Small intestine (tissue), 7 donors: ENCODE measurements around the gene AP1B1. TPM values are rescaled to one million over a fixed set of nuclear protein-coding genes. Genes with fewer than 3 reads are reported as not detected.

Experiments
- DNase-seq, 2 donors: peaks; one replicate each; pipeline versions ENCODE4 v3.0.0 to v3.0.0-alpha.2; 2013
- FAIRE-seq: peaks from 2 replicates; lab custom pipeline; 2012; peaks lifted over from hg19 to GRCh38; lab: Jason Lieb, UNC
- H3K27ac ChIP-seq, 3 donors: one replicate each; pipeline ENCODE4 v1.5.1; 2013; ENCODE audit warnings: low read length in 2 of 3, mild to moderate bottlenecking in 2 of 3, control low read depth in 1 of 3, inconsistent platforms in 1 of 3, low read depth in 1 of 3, moderate library complexity in 1 of 3
- H3K27me3 ChIP-seq, 3 donors: one replicate each; pipeline ENCODE4 v1.6.1; 2013; ENCODE audit warnings: low read length in 3 of 3, inconsistent platforms in 1 of 3; ENCODE audit not compliant: control insufficient read depth in 3 of 3, insufficient read depth in 3 of 3
- H3K36me3 ChIP-seq, 3 donors: one replicate each; pipeline ENCODE4 v1.6.1; 2013; ENCODE audit warnings: low read length in 3 of 3, inconsistent platforms in 1 of 3, low read depth in 1 of 3, mild to moderate bottlenecking in 1 of 3, moderate library complexity in 1 of 3; ENCODE audit not compliant: control insufficient read depth in 3 of 3, insufficient read depth in 2 of 3
- H3K4me1 ChIP-seq, 3 donors: one replicate each; pipeline ENCODE4 v1.6.1; 2013; ENCODE audit warnings: low read length in 2 of 3, inconsistent platforms in 1 of 3, low read depth in 1 of 3, mild to moderate bottlenecking in 1 of 3, moderate library complexity in 1 of 3; ENCODE audit not compliant: control insufficient read depth in 3 of 3, insufficient read depth in 2 of 3
- H3K4me3 ChIP-seq, 3 donors: one replicate each; pipeline ENCODE4 v1.5.1; 2013; ENCODE audit warnings: low read length in 3 of 3, control low read depth in 1 of 3, inconsistent platforms in 1 of 3, low read depth in 1 of 3, mild to moderate bottlenecking in 1 of 3, moderate library complexity in 1 of 3
- H3K9me3 ChIP-seq, 2 donors: one replicate each; pipeline ENCODE4 v1.6.1; 2013; ENCODE audit warnings: low read depth in 1 of 2, low read length in 1 of 2; ENCODE audit not compliant: control insufficient read depth in 2 of 2, insufficient read depth in 1 of 2
- WGBS, 3 donors: extraction: QIAGEN DNeasy Blood & Tissue Kit; methylation state at CpG; one replicate each; pipeline ENCODE4 v1.1.7; 2013; 5-methylcytosine and 5-hydroxymethylcytosine counted together
- polyA plus RNA-seq, 4 donors: library from polyadenylated mRNA; stranded (reverse) in 3 of 4; unstranded in 1 of 4; fragments of 200-250 nt in 3 of 4; fragments of 120-200 nt in 1 of 4; gene quantifications; one replicate each; pipeline versions ENCODE4 v1.2.1 to v1.2.3, GENCODE V29; 2013
- donor health status: healthy with polysubstance abuse.
- donor health status: control.
- donor health status: control.
- donor health status: Bipolar disorder and iron deficiency.
- donor health status: healthy.

Gene AP1B1
- polyA plus RNA-seq, 4 donors = 51.6 to 61.6 (median 57.6) TPM

GRCh38 chr22:29396126-29396525, 7.8 kb upstream of the AP1B1 start:
- DNase-seq (peak in 1 of 2 donors; percentile 55), FAIRE-seq (no peak)
- WGBS, 3 donors = 14 to 45% (median 34%) methylated on average over 2 of the region's 2 CpGs
- Histone ChIP-seq H3K27me3 (no peaks in the 10 kb centered on the region), H3K4me1 (peaks cover 0 to 18% (median 2%) of the 10 kb centered on the region in 3 donors), H3K9me3 (no peaks in the 10 kb centered on the region), H3K4me3 (no peak overlapping the region), H3K27ac (no peak overlapping the region), H3K36me3 (no peaks in the 10 kb centered on the region)

GRCh38 chr22:29394931-29395581, 6.7 kb upstream of the AP1B1 start:
- Histone ChIP-seq H3K4me3 (no peak overlapping the region), H3K36me3 (no peaks in the 10 kb centered on the region), H3K27ac (no peak overlapping the region), H3K9me3 (no peaks in the 10 kb centered on the region), H3K4me1 (peaks cover 0 to 18% (median 2%) of the 10 kb centered on the region in 3 donors), H3K27me3 (no peaks in the 10 kb centered on the region)
- WGBS, 3 donors = 5 to 7% (median 6%) methylated on average over 10 of the region's 10 CpGs
- no peak for FAIRE-seq
- peak; percentile 85 to 87 for DNase-seq

GRCh38 chr22:29393019-29393608, 4.7 kb upstream of the AP1B1 start:
- WGBS, 3 donors = 42 to 65% (median 46%) methylated on average over 2 of the region's 2 CpGs
- no peak overlapping the region for H3K4me3 ChIP-seq
- no peaks in the 10 kb centered on the region for H3K27me3 ChIP-seq
- peak overlapping the region in 2 of 3 donors; percentile 44 to 60 for H3K27ac ChIP-seq
- DNase-seq = peak; percentile 39 to 66
- H3K36me3 ChIP-seq = no peaks in the 10 kb centered on the region
- no peaks in the 10 kb centered on the region for H3K9me3 ChIP-seq
- no peak for FAIRE-seq
- peaks cover 3 to 23% (median 4%) of the 10 kb centered on the region in 3 donors for H3K4me1 ChIP-seq

DNA sequence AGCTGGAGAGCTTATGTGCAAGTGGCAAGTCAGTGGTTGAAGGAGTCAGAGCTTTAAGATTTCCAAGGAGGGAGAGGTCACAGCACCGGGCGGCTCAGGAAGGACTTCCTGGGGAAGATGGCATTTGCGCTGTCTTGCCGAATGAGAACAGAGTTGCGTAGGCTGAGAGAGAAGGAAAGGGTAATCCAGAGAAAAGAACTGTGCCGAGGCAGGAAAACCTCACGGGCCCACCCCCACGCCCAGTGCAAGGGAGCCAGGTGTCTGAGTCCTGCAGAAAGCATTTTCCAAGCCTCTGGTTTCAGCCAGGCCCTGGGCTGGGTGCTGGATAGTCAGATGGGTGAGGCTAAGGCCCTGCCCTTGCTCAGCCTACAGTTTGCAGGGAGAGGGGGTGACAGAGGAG, 3.2 kb upstream of the AP1B1 start:
- H3K27ac ChIP-seq = no peak overlapping the region
- H3K4me3 ChIP-seq = no peak overlapping the region
- peaks cover 0 to 2% (median 0%) of the 10 kb centered on the region in 3 donors for H3K36me3 ChIP-seq
- H3K4me1 ChIP-seq = peaks cover 4 to 29% (median 5%) of the 10 kb centered on the region in 3 donors
- no peaks in the 10 kb centered on the region for H3K9me3 ChIP-seq
- FAIRE-seq (no peak), DNase-seq (no peak)
- H3K27me3 ChIP-seq = no peaks in the 10 kb centered on the region
- WGBS, 3 donors = 76 to 87% (median 81%) methylated on average over 8 of the region's 8 CpGs

- Histone ChIP-seq H3K4me3 (no peak overlapping the region), H3K27ac (no peak overlapping the region), H3K36me3 (peaks cover 0 to 9% (median 0%) of the 10 kb centered on the region in 3 donors), H3K9me3 (no peaks in the 10 kb centered on the region), H3K4me1 (peaks cover 4 to 36% (median 7%) of the 10 kb centered on the region in 3 donors), H3K27me3 (no peaks in the 10 kb centered on the region)
- 93 to 96% (median 94%) methylated on average over 6 of the region's 6 CpGs for WGBS, 3 donors
- DNase-seq (no peak), FAIRE-seq (no peak)
Measured at GRCh38 chr22:29390270-29390669, 1.9 kb upstream of the AP1B1 start.

GRCh38 chr22:29388759-29389090, 355 bp upstream of the AP1B1 start:
- H3K9me3 ChIP-seq = no peaks in the 10 kb centered on the region
- H3K4me1 ChIP-seq = peaks cover 4 to 49% (median 14%) of the 10 kb centered on the region in 3 donors
- DNase-seq (no peak), FAIRE-seq (no peak)
- peaks cover 0 to 20% (median 0%) of the 10 kb centered on the region in 3 donors for H3K36me3 ChIP-seq
- 3 to 14% (median 6%) methylated on average over 9 of the region's 9 CpGs for WGBS, 3 donors
- H3K27me3 ChIP-seq = no peaks in the 10 kb centered on the region
- H3K4me3 ChIP-seq = peak overlapping the region; percentile 10 to 90 (median 73)
- peak overlapping the region; percentile 70 to 83 (median 74) for H3K27ac ChIP-seq

- H3K27me3 ChIP-seq = no peaks in the 10 kb centered on the region
- H3K27ac ChIP-seq = peak overlapping the region in 1 of 3 donors; percentile 41
- peaks cover 0 to 22% (median 0%) of the 10 kb centered on the region in 3 donors for H3K36me3 ChIP-seq
- WGBS, 3 donors = 59 to 67% (median 64%) methylated on average over 8 of the region's 8 CpGs
- peak overlapping the region in 2 of 3 donors; percentile 0 to 90 for H3K4me3 ChIP-seq
- peaks cover 4 to 54% (median 17%) of the 10 kb centered on the region in 3 donors for H3K4me1 ChIP-seq
- no peaks in the 10 kb centered on the region for H3K9me3 ChIP-seq
- DNase-seq (no peak), FAIRE-seq (no peak)
Measured at GRCh38 chr22:29386708-29387107, 1.7 kb downstream of the AP1B1 start.

DNA sequence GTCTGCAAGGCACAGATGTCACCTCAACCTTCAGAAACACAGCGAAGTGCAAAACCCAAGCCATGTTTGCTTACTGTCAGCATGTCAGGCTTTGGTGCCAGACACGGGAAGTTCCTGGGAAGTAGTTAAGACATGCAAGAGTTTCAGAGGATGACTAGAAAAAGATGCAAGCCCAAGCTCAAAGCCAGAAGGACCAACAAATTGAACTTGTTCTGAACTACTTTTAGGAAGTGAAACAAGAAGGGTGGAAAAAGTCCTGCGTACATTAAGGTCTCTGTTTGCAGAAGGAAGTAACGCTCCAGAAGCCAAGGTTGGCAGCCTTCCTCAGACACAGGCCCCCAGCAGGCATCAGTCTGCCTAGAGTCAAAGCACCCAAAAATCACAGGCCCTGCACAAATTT, 2.6 kb downstream of the AP1B1 start:
- peak overlapping the region in 2 of 3 donors; percentile 14 to 55 for H3K27ac ChIP-seq
- no peak for FAIRE-seq
- H3K4me3 ChIP-seq = no peak overlapping the region
- H3K9me3 ChIP-seq = no peaks in the 10 kb centered on the region
- no peak for DNase-seq
- H3K27me3 ChIP-seq = no peaks in the 10 kb centered on the region
- peaks cover 4 to 64% (median 20%) of the 10 kb centered on the region in 3 donors for H3K4me1 ChIP-seq
- peaks cover 0 to 23% (median 0%) of the 10 kb centered on the region in 3 donors for H3K36me3 ChIP-seq
- 28 to 32% (median 29%) methylated on average over 4 of the region's 4 CpGs for WGBS, 3 donors
